ENCODE data around the gene RNF25.

The RNF25 gene

GRCh38 chr2:218621007-218621406 lies 50.8 kb downstream of the RNF25 start:
- H3K36me3 ChIP-seq: peaks cover 7% of the 10 kb centered on the region
- H3K27me3 ChIP-seq (ENCODE audit: insufficient read depth, low read depth, severe bottlenecking): no peaks in the 10 kb centered on the region
- no peaks in the 10 kb centered on the region for H3K9me3 ChIP-seq (ENCODE audit: severe bottlenecking)
- H3K4me3 ChIP-seq (ENCODE audit: low read depth, low read length): no peak overlapping the region
- no peak for DNase-seq
- TF ChIP-seq CTCF (IDR thresholded peaks at IDR 0.05; ENCODE audit: low read depth, low read length): no peak
- no peak overlapping the region for H3K27ac ChIP-seq

GRCh38 chr2:218618102-218618860 lies 53.5 kb downstream of the RNF25 start:
- Histone ChIP-seq H3K4me3 (ENCODE audit: low read depth, low read length) (no peak overlapping the region), H3K27me3 (ENCODE audit: insufficient read depth, low read depth, severe bottlenecking) (no peaks in the 10 kb centered on the region), H3K9me3 (ENCODE audit: severe bottlenecking) (no peaks in the 10 kb centered on the region), H3K36me3 (peaks cover 4% of the 10 kb centered on the region), H3K27ac (no peak overlapping the region)
- TF ChIP-seq CTCF (IDR thresholded peaks at IDR 0.05; ENCODE audit: low read depth, low read length): peak; percentile 73
- DNase-seq: peak; percentile 31

GRCh38 chr2:218615868-218616315 lies 55.9 kb downstream of the RNF25 start:
- no peaks in the 10 kb centered on the region for H3K27me3 ChIP-seq (ENCODE audit: insufficient read depth, low read depth, severe bottlenecking)
- H3K36me3 ChIP-seq: no peaks in the 10 kb centered on the region
- DNase-seq: no peak

More at GRCh38 chr2:218615868-218616315, 55.9 kb downstream of the RNF25 start:
- TF ChIP-seq CTCF (IDR thresholded peaks at IDR 0.05; ENCODE audit: low read depth, low read length): no peak
- Histone ChIP-seq H3K9me3 (ENCODE audit: severe bottlenecking) (no peaks in the 10 kb centered on the region), H3K27ac (no peak overlapping the region), H3K4me3 (ENCODE audit: low read depth, low read length) (no peak overlapping the region)
